Left lung (tissue), 10 donors: ENCODE results near the gene PRM1. TPM values are rescaled to one million over a fixed set of nuclear protein-coding genes. Genes with fewer than 3 reads are reported as not detected.
"Not testable (repeated sequence)": the region's sequence is repeated elsewhere in the genome, so short reads cannot be mapped to it uniquely, and the experiment has no call there.

Experiments
- ATAC-seq: fragments of 200-7000 bp; cut with Tn5 transposase; one replicate; pipeline ENCODE4 v1.9.1; 2020; ENCODE audit warnings: moderate library complexity
- DNase-seq, 4 donors: peaks; one replicate each; pipeline ENCODE4 v3.0.0-alpha.2; 2013 to 2020
- H3K27ac ChIP-seq, 2 donors: fragments of 200-600 bp; sonication (generic) in 1 of 2; one replicate each; pipeline versions ENCODE4 v1.5.0 to v1.8.0; 2020 to 2021
- H3K27me3 ChIP-seq, 2 donors: fragments of 200-600 bp; sonication (generic) in 1 of 2; one replicate each; pipeline versions ENCODE4 v1.5.0 to v1.8.0; 2020 to 2021
- H3K36me3 ChIP-seq, 2 donors: fragments of 200-600 bp; sonication (generic) in 1 of 2; one replicate each; pipeline versions ENCODE4 v1.5.0 to v1.8.0; 2020 to 2021
- H3K4me1 ChIP-seq, 2 donors: fragments of 200-600 bp; one replicate each; pipeline ENCODE4 v1.8.0; 2021
- H3K4me3 ChIP-seq, 2 donors: fragments of 200-600 bp; sonication (generic) in 1 of 2; one replicate each; pipeline versions ENCODE4 v1.5.0 to v1.8.0; 2020 to 2021; ENCODE audit warnings: mild to moderate bottlenecking in 1 of 2
- H3K9me3 ChIP-seq, 2 donors: fragments of 200-600 bp; sonication (generic) in 1 of 2; one replicate each; pipeline versions ENCODE4 v1.5.0 to v1.8.0; 2020 to 2021
- intact Hi-C, 2 donors: fragments of 100-400 bp; cut with DNase I; formaldehyde crosslinking; loops; one replicate each; pipeline versions ENCODE4 v1.11.2 to v1.14.2; 2022
- polyA plus RNA-seq, 6 donors: library from polyadenylated mRNA; unstranded; fragments of 120-200 nt; gene quantifications; one replicate each; pipeline ENCODE4 v1.2.1, GENCODE V29; 2013; ENCODE audit not compliant: insufficient read length in 6 of 6
- total RNA-seq, 2 donors: library from RNA; stranded (reverse); fragmentation: NEBNext Ultra II Directional; extraction: Animal tissue kit (Norgen Biotek cat#: 25700); gene quantifications; one replicate each; pipeline ENCODE4 v1.2.1, GENCODE V29; 2021
- TF ChIP-seq, protein P1 (sequence below), 2 donors: fragments of 200-600 bp; sonication (generic) in 1 of 2; IDR thresholded peaks; one replicate each; pipeline versions ENCODE4 v1.5.0 to v1.8.0; 2021; ENCODE audit warnings: antibody characterized with exemption in 2 of 2
- donor health status: DM: no; HTN: yes; CAD: no.
- donor health status: DM: no; HTN: no; CAD: no.

Gene PRM1
- total and polyA plus RNA-seq, 8 donors: 0.44 TPM; not detected in 7

DNA sequence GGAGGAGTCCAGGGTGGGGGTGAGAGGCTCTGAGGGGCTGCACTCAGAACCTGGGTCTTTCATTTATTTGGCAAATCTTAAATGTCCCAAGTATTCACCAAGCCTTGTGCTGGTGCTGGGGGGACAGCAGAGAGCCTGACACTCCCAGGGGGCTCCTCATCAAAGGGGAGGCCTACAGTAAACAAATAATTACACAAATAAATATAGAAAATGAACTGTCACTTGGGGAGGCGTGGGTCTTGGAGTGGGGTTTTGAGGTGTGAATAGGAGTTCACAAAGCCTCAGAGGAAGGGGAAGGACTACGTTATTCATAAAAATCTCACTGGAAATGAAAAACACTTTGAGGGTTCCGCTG, 15.2 kb upstream of the PRM1 start:
- no peaks in the 10 kb centered on the region for H3K9me3 ChIP-seq

DNA sequence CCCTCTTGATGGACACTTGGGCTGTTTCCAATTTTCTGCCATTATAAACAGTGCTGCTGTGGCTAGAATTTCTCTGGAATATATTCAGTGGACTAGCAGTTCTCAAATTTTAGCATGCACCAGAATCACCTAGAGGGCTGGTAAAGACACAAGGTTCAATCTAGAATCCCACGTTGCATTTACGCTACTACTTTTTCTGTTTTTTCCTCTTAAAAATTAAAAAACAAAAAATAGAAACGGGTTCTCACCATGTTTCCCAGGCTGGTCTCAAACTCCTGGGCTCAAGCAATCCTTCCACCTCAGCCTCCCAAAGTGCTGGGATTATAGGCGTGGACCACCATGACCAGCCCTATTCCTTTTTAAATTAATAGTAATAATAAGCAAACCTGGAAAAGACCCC, 14.5 kb upstream of the PRM1 start:
- DNase-seq (no peak), ATAC-seq (no peak)
- no peak overlapping the region for H3K27ac ChIP-seq
- H3K27me3 ChIP-seq: no peaks in the 10 kb centered on the region
- H3K36me3 ChIP-seq: no peaks in the 10 kb centered on the region
- intact Hi-C loops: no loop called here
- TF ChIP-seq, protein P1, sequence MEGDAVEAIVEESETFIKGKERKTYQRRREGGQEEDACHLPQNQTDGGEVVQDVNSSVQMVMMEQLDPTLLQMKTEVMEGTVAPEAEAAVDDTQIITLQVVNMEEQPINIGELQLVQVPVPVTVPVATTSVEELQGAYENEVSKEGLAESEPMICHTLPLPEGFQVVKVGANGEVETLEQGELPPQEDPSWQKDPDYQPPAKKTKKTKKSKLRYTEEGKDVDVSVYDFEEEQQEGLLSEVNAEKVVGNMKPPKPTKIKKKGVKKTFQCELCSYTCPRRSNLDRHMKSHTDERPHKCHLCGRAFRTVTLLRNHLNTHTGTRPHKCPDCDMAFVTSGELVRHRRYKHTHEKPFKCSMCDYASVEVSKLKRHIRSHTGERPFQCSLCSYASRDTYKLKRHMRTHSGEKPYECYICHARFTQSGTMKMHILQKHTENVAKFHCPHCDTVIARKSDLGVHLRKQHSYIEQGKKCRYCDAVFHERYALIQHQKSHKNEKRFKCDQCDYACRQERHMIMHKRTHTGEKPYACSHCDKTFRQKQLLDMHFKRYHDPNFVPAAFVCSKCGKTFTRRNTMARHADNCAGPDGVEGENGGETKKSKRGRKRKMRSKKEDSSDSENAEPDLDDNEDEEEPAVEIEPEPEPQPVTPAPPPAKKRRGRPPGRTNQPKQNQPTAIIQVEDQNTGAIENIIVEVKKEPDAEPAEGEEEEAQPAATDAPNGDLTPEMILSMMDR (IDR thresholded peaks at IDR 0.05): no peak
- H3K4me3 ChIP-seq: no peak overlapping the region
- no peaks in the 10 kb centered on the region for H3K9me3 ChIP-seq
- peaks cover 19 to 23% of the 10 kb centered on the region in 2 donors for H3K4me1 ChIP-seq

More for the DNA sequence above, 15.2 kb upstream of the PRM1 start:
- no peaks in the 10 kb centered on the region for H3K27me3 ChIP-seq
- no peak overlapping the region for H3K4me3 ChIP-seq
- no peak for ATAC-seq
- H3K27ac ChIP-seq: peak overlapping the region in 1 of 2 donors; percentile 41
- DNase-seq: no peak
- peaks cover 19 to 23% of the 10 kb centered on the region in 2 donors for H3K4me1 ChIP-seq
- intact Hi-C loops: no loop called here
- H3K36me3 ChIP-seq: no peaks in the 10 kb centered on the region
- TF ChIP-seq, protein P1 (IDR thresholded peaks at IDR 0.05): no peak

DNA sequence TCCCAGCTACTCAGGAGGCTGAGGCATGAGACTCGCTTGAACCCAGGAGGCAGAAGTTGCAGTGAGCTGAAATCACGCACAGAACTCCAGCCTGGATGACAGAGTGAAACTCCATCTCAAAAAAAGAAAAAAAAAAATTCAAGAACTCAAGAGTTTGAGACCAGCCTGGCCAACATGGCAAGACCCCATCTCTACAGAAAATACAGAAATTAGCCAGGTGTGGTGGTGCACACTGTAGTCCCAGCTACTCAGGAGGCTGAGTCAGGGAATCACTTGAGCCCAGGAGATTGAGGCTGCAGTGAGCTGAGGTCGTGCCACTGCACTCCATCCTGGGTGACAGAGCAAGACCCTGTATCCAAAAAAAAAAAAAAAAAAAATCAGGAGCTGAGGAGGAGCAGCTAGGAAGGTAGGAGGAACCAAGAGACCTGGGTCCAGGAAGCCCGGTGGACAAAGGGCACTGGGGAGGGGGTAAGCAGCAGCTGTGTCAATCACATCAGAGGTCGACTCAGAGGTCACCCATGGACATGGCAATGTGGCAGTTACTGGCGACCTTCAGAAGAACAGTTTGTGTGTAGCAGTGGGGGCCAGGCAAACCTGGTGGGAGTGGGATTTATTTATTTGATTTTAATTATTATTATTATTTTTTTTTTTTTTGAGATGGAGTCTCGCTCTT, 11.1 kb upstream of the PRM1 start:
- Histone ChIP-seq H3K9me3 (no peaks in the 10 kb centered on the region), H3K4me1 (peaks cover 9 to 11% of the 10 kb centered on the region in 2 donors), H3K36me3 (no peaks in the 10 kb centered on the region), H3K4me3 (no peak overlapping the region), H3K27ac (no peak overlapping the region), H3K27me3 (no peaks in the 10 kb centered on the region)
- TF ChIP-seq, protein P1 (IDR thresholded peaks at IDR 0.05): no peak
- intact Hi-C loops: no loop called here
- no peak for ATAC-seq
- no peak for DNase-seq

DNA sequence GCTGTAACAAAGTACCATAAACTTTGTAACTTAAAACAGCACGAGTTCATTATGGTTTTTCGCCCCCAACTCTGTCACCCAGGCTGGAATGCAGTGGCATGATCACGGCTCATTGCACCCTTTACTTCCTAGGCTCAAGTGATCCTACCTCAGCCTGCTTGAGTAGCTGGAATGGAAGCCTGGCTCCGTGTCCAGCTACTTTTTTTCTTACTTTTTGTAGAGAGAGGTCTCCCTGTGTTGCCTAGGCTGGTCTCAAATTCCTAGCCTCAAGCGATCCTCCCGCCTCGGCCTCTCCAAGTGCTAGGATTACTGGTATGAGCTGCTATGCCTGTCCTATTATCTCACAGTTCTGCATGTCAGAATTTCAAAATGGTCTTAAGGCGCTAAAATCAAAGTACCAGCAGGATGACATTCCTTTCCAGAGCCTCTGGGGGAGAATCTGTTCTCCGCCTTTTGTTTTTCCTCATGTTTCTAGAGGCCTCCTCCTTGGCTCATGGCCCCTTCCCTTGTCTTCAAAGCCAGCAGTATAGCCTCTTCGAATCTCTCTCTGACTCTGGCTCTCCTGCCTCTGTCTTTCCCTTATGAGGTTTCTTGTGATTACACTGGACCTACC, 10.1 kb upstream of the PRM1 start:
- no peaks in the 10 kb centered on the region for H3K36me3 ChIP-seq
- H3K4me3 ChIP-seq: no peak overlapping the region
- TF ChIP-seq, protein P1 (IDR thresholded peaks at IDR 0.05): no peak
- intact Hi-C loops: no loop called here
- H3K27me3 ChIP-seq: no peaks in the 10 kb centered on the region
- H3K9me3 ChIP-seq: no peaks in the 10 kb centered on the region
- no peak overlapping the region for H3K27ac ChIP-seq
- DNase-seq (no peak), ATAC-seq (peak; percentile 41)
- peaks cover 0 to under 1% of the 10 kb centered on the region in 2 donors for H3K4me1 ChIP-seq

DNA sequence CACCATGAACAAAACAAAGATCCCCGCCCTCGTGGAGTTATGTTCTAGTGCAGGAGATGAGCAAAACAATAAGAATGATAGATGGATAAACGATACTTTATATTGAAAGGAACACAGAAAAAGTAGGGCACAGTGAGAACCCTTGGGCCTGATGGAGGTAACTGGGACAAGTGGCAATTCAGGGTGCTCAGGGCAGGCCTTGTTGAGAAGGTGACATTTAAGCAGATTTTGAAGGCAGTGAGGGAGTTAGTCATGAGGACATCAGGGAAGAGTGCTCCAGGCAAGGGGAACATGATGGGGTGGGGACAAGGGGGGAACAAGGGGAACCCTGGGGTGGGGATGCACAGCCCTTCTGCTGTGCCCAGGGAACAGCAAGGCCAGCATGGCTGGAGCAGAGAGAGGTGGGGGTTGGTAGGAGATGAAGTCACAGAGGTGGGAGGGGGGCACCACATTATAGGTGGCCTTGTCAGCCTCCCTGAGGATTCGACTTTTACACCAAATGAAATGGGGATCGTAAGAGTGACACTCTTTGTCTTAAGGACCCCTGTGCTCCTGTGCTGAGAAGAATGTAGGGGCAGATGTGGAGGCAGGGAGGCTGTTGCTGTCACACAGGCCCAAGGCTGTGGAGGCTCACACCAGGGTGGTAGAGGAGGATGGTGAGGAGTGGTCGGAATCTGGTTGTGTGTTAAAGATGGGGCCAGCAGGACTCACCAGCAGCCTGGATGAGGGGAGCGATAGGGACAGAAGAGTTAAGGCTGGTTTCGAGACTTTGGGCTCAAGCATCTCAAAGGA, 9.2 kb upstream of the PRM1 start:
- peak; percentile 77 for ATAC-seq
- Histone ChIP-seq H3K36me3 (no peaks in the 10 kb centered on the region), H3K4me1 (no peaks in the 10 kb centered on the region), H3K9me3 (no peaks in the 10 kb centered on the region), H3K27ac (no peak overlapping the region), H3K4me3 (no peak overlapping the region), H3K27me3 (no peaks in the 10 kb centered on the region)
- no peak for DNase-seq
- TF ChIP-seq, protein P1 (IDR thresholded peaks at IDR 0.05): no peak
- intact Hi-C loops: no loop called here

DNA sequence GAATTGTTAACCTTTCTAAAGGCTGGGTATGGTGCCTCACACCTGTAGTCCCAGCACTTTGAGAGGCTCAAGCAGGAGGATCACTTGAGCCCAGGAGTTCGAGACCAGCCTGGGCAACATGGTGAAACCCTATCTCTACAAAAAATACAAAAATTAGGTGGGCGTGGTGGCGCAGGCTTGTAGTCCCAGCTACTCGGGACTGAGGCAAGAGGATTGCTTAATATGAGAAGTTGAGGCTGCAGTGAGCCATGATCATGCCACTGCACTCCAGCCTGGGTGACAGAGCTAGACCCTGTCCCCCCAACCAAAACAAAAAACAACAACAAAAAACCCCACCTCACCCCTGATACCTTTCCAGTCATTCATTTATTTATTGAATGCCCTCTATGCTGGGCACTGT, 8.6 kb upstream of the PRM1 start:
- intact Hi-C loops, H3K27me3 ChIP-seq, H3K36me3 ChIP-seq, H3K9me3 ChIP-seq, H3K27ac ChIP-seq, H3K4me3 ChIP-seq, DNase-seq, H3K4me1 ChIP-seq, ATAC-seq: not testable (repeated sequence)
